GM12875 (cell line): ENCODE data around the gene LCE5A.
"Not testable (repeated sequence)": the region's sequence is repeated elsewhere in the genome, so short reads cannot be mapped to it uniquely, and the experiment has no call there.

ENCODE experiments used
- H3K4me3 ChIP-seq: one replicate; pipeline ENCODE4 v1.5.1; 2011; ENCODE audit warnings: low read depth, low read length, control low read depth
- CTCF ChIP-seq: IDR thresholded peaks from 2 replicates; pipeline ENCODE4 v1.5.1; 2011; ENCODE audit warnings: low read depth, mild to moderate bottlenecking, control low read depth, inconsistent platforms, low read length, moderate library complexity, borderline replicate concordance; ENCODE audit not compliant: insufficient read depth

Gene LCE5A

GRCh38 chr1:152481869-152482664 is 28.5 kb upstream of the LCE5A start:
- no peak overlapping the region for H3K4me3 ChIP-seq
- no peak for TF ChIP-seq CTCF

GRCh38 chr1:152486400-152487006 is 24.1 kb upstream of the LCE5A start:
- TF ChIP-seq CTCF: peak; percentile 63
- H3K4me3 ChIP-seq: no peak overlapping the region

DNA sequence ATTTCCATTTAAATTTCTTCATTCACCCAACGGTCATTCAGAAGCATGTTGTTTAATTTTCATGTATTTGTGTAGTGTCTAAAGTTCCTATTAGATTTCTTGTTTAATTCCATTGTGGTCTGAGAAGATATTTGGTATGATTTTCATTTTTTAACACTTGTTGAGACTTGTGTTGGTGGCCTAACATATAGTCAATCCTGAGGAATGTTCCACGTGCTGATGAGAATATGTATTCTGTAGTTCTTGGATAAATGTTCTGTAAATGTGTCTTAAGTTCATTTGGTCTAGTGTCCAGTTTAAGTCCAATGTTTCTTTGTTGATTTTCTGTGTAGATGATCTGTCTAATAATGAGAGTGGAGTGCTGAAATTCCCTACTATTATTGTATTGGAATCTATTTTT is 22.7 kb upstream of the LCE5A start:
- TF ChIP-seq CTCF: no peak
- H3K4me3 ChIP-seq: no peak overlapping the region

- not testable (repeated sequence) for H3K4me3 ChIP-seq
These were observed 19.1 kb upstream of the LCE5A start for GRCh38 chr1:152491537-152491936.

DNA sequence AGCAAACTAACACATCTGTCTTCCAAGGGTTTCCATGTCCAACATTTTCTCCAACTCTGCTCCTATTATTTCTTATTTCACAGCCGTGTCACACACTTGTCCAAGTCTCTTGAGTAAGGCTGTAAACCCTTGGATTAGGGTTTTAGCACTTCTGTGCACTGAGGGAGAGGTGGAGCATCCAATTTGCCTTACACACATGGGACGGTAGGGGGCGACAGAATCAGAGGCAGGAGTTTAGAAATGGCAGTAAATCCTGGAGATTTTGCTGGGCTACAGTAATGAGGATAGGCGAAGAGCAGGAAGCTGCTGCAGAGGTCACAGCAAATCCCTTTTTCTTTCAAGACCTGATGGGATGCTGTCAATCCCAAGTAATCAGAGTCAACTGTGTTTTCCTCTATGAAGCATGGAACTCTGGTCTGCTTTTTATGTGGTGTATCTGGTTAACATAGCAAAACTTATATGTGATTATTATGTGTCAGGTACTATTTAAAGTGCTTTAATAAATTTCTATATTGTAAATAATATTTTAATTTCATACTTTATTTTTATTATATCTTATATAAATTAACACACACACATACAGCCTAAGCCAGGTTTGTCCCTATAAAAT is 15.4 kb upstream of the LCE5A start:
- no peak overlapping the region for H3K4me3 ChIP-seq
- TF ChIP-seq CTCF: peak; percentile 85

DNA sequence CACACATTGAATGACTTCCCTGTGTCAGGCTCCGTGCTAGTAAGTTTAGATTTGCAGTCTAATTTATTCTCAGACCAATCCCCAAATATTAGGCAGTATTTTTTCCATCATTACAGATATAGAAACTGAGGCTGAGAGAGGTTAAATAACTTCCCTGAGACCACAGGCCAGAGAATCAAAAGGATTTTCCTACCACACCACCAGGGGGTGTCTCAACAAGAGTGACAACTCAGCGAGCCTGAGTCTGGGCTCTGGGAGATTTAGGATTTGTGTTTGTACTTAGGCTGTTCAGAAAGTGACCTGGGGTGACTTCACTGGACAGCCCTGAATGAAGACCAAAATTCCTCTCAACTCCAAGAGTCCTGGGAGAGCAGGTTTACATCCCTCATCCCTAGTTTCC is 13.3 kb upstream of the LCE5A start:
- no peak overlapping the region for H3K4me3 ChIP-seq
- TF ChIP-seq CTCF: peak; percentile 25; the same call in 1 of the 2 replicates

GRCh38 chr1:152501704-152502103 is 8.9 kb upstream of the LCE5A start:
- TF ChIP-seq CTCF: no peak

More at GRCh38 chr1:152501704-152502103, 8.9 kb upstream of the LCE5A start:
- no peak overlapping the region for H3K4me3 ChIP-seq
